Stimulated activated effector memory CD8-positive, alpha-beta T cell treated with anti-CD3 and anti-CD28 coated beads, Interleukin-12 subunit alpha, Interleukin-12 subunit beta, amount 100 ng/mL, for 72 hours (primary cell): ENCODE data around the gene KRT13.

ENCODE experiments used
- ATAC-seq: fragments of 150-1000 bp; cut with Tn5 transposase; 2 replicates; pipeline ENCODE4 v1.10.0; 2021
- DNase-seq, 2 donors: peaks; one replicate each; pipeline ENCODE4 v3.0.0; 2021 to 2022; ENCODE audit warnings: low spot score in 2 of 2
- H3K27ac Mint-ChIP-seq: one replicate; pipeline ENCODE4 v1.8.0; 2022; ENCODE audit warnings: mild to moderate bottlenecking, mixed read lengths
- H3K36me3 Mint-ChIP-seq: one replicate; pipeline ENCODE4 v1.8.0; 2022; ENCODE audit warnings: mild to moderate bottlenecking, mixed read lengths
- H3K4me1 Mint-ChIP-seq: one replicate; pipeline ENCODE4 v1.8.0; 2022; ENCODE audit warnings: mixed read lengths
- H3K4me3 Mint-ChIP-seq: one replicate; pipeline ENCODE4 v1.8.0; 2022; ENCODE audit warnings: mild to moderate bottlenecking, mixed read lengths
- H3K9me3 Mint-ChIP-seq: one replicate; pipeline ENCODE4 v1.8.0; 2022; ENCODE audit warnings: mixed read lengths

KRT13 gene

DNA sequence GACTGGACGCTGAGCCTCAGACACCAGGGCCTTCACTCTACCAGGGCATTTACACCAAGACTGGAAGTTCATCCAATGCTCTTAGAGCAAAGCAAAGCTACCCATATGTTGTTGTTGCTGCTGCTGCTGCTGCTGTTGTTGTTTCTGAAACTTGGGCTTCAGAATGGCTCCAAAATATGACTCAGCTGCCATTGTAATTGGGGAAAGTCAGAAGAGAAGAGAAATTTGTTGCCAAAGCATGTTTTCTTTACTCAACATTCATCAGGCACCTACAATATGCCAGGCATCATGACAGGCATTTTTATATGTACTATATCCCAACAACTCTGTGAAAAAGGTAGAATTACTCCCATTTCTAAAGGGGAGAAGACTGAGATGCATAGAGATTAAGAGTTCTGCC lies 50.2 kb downstream of the KRT13 start:
- Mint-ChIP-seq H3K27ac (no peak overlapping the region), H3K4me3 (no peak overlapping the region), H3K36me3 (no peaks in the 10 kb centered on the region), H3K4me1 (no peaks in the 10 kb centered on the region), H3K9me3 (no peaks in the 10 kb centered on the region)
- DNase-seq = no peak
- ATAC-seq = no peak

DNA sequence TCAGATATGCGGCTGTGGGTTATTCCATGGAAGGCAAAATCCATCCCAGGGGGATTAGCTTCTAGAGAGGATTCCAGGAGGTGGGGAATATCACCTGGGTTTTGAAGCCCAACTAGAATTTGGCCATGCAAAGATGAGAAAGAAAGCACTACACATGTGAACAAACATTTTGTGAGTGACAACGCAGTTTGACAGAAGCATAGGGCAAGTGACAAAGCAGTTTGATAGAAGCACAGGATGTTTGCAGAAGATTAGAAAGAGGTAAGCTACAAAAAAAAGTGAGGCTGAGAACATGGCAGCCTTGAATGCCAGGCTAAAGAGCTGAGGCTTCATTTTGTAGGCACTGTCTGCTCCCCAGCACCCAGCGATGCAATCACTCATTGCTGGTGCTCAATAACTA lies 52.3 kb downstream of the KRT13 start:
- H3K36me3 Mint-ChIP-seq = no peaks in the 10 kb centered on the region
- H3K4me1 Mint-ChIP-seq = no peaks in the 10 kb centered on the region
- ATAC-seq = no peak
- H3K27ac Mint-ChIP-seq = no peak overlapping the region
- H3K4me3 Mint-ChIP-seq = no peak overlapping the region
- no peaks in the 10 kb centered on the region for H3K9me3 Mint-ChIP-seq
- no peak for DNase-seq

DNA sequence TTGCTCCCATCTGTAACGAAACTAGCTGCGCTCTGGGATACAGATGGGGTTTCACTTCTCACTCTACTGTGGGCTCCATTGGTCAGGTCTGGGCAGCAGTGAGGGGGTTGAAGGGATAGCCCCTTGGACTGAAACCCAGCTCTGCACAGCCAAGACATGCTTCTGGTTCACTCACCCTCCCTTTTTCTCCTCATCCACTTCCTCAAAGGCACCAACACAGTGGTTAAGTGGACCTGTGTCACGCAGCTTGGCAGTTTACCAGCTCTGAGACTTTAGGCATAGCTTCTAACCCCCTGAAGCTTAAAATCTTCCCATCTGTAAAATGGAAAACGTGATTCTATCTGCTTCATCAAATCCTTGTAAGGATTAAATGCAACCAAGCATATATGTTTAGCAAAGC lies 53.1 kb downstream of the KRT13 start:
- no peaks in the 10 kb centered on the region for H3K9me3 Mint-ChIP-seq
- no peaks in the 10 kb centered on the region for H3K36me3 Mint-ChIP-seq
- H3K4me3 Mint-ChIP-seq = no peak overlapping the region
- H3K4me1 Mint-ChIP-seq = no peaks in the 10 kb centered on the region
- DNase-seq (no peak), ATAC-seq (no peak)
- no peak overlapping the region for H3K27ac Mint-ChIP-seq

DNA sequence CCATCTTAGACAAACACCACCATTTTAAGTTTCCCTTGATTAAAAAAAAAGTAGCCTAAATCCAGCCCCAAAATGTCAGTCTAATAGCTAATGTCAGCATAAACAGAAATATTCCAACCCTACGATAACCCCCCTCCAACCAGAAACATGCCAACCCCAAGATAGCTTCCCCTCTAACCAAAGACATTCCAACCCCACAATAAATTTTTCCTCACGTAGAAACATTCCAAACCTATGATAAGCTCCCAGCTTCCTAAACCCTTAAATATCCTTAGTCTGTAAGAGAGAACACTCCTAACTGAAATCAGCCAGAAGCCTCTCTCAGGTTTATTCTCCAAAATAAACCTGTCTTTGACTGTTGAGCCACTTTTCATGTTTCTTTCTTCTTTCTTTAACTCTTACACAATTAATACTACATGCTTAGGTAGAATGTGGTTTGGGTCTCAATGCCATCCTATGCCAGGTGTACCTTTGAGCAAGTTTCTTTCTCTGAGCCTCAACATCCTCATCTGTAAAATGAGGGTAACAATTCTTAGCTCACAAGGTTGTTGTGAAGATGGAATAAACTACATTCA lies 54.2 kb downstream of the KRT13 start:
- H3K4me3 Mint-ChIP-seq = no peak overlapping the region
- no peak overlapping the region for H3K27ac Mint-ChIP-seq
- H3K4me1 Mint-ChIP-seq = no peaks in the 10 kb centered on the region
- DNase-seq (no peak), ATAC-seq (no peak)
- H3K9me3 Mint-ChIP-seq = no peaks in the 10 kb centered on the region
- H3K36me3 Mint-ChIP-seq = no peaks in the 10 kb centered on the region
